GM13976 (cell line): ENCODE measurements around the gene ARHGEF17.

ENCODE experiments used
- DNase-seq: peaks from one replicate; pipeline ENCODE4 v3.0.0; 2012; ENCODE audit warnings: low spot score
- in situ Hi-C: fragments of 300-500 bp; cut with MboI; formaldehyde crosslinking; loops from one replicate; pipeline ENCODE4 v1.12.0; 2022; ENCODE audit warnings: low sequenced_read_pairs, mixed read lengths, inconsistent platforms; ENCODE audit not compliant: unreplicated experiment
- TF ChIP-seq, protein P1 (sequence below): IDR thresholded peaks from 2 replicates; pipeline ENCODE4 v1.5.1; 2012; ENCODE audit warnings: borderline replicate concordance, mild to moderate bottlenecking; ENCODE audit not compliant: insufficient read depth; ENCODE audit errors: extremely low read depth, missing control alignments, control extremely low read depth

The ARHGEF17 gene

DNA sequence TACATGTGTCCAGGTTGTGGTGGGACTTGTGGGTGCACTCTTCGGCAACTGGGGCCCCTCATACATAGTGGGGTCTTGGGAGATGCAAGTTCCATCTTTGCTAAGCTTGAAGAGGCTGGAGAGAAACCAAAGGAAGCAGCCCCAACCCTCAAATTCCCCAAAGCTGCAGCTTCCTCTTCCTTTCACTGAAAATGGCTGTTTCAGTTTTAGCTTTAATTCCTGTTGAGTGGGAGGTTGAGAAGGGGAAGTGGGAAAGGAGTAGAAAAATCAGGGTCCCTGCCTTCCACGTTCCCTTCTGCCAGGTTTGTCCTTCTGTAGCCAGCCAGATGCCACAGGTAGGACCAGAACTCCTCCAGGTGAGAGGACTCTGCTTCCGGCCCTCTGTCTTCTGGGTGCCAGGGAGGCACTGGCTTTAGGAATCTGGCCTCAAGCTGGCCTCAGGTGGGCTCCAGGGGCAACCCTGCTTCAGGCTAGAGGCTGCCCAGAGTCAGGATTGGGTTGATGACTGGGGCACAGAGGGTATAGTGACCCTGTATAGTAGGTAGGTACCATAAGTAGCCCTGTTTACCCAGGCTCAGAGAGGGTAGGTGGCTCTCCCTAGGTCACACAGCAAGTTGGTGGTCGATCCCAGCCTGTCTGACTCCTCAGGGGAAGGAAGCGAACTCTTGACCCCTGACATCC lies 19.7 kb upstream of the ARHGEF17 start:
- in situ Hi-C loops = no loop called here
- no peak for DNase-seq
- TF ChIP-seq, protein P1, sequence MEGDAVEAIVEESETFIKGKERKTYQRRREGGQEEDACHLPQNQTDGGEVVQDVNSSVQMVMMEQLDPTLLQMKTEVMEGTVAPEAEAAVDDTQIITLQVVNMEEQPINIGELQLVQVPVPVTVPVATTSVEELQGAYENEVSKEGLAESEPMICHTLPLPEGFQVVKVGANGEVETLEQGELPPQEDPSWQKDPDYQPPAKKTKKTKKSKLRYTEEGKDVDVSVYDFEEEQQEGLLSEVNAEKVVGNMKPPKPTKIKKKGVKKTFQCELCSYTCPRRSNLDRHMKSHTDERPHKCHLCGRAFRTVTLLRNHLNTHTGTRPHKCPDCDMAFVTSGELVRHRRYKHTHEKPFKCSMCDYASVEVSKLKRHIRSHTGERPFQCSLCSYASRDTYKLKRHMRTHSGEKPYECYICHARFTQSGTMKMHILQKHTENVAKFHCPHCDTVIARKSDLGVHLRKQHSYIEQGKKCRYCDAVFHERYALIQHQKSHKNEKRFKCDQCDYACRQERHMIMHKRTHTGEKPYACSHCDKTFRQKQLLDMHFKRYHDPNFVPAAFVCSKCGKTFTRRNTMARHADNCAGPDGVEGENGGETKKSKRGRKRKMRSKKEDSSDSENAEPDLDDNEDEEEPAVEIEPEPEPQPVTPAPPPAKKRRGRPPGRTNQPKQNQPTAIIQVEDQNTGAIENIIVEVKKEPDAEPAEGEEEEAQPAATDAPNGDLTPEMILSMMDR = no peak

DNA sequence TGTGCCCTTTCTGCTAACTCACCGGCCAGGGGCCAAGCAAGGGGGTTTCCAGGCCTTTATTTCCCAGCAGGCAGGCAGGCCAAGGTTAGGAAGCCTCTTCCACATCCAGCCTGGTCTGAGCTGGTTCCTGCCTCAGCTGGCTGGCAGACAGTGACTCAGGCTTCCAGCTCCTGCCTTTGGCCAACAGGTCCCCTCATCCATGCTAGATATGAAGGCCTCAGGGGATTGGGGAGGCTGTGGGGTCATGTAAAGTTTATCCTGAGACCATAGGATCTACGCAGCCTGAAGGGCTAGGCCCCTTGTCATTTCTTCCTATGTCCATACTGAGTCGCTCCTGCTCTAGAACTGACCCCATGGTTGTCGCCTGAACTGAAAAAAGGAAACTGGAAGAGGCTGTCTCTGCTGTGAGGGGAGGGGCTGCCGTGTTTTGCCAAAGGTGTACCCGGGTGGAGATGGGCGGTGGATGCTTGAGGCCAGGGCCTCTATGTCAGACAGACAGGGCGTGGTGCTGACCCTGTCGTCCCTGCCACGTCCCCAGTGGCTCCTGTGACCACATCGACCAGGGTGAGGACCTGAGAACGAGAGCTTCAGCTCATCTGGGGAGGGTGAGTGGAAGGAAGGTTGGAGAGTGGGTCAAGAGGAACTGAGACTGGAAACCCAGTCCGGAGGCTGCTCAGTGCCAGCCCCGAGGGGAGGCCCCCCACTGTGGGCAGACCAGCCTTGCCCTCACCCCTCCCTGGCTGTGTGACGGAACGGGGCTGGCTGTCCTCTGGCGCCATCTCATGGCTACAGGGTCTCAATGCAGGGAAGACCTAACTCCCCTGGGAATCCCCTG lies 19.0 kb upstream of the ARHGEF17 start:
- TF ChIP-seq, protein P1 = peak; percentile 98
- in situ Hi-C loops = no loop called here
- peak; percentile 89 for DNase-seq

DNA sequence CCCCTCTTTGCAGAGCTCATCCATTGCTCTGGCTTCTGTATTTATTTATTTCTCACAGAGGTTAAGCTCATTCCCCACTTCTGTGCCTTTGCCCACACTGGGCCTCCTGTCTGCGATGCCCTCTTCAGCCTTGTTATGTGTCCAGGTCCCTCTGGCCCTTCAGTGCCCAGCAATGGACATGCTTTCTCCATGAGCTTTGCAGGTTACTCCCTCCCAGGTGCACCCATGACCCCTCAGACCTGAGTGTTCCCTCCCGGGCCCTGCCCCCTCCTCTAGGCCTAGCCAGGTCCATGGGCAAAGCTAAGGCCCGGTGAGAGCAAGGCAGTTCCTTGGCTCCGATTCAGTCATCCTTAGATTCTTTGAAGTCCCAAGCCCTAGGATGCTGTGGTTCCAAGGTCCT lies 17.5 kb upstream of the ARHGEF17 start:
- in situ Hi-C loops = no loop called here
- no peak for DNase-seq
- TF ChIP-seq, protein P1 = no peak

DNA sequence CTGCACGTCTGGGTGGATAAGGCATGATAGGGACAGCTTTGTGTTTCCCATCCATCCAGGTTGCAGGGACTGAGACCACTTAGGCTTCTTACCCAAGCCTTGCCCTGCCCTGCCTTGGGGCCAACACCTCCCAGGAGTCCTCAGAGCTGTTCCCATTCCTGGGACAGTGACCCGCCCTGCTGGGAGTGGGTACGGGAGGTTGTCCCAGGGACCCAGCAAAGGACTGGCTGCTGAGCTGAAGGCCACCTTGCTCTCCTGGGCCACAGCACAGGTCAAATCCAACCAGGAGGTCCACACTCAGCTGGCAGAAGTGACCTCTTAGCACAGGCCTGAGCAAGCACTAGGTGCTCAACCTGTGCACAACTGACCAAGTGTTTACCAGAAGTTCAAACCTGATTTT lies 16.9 kb upstream of the ARHGEF17 start:
- DNase-seq = no peak
- in situ Hi-C loops = no loop called here
- TF ChIP-seq, protein P1 = no peak

DNA sequence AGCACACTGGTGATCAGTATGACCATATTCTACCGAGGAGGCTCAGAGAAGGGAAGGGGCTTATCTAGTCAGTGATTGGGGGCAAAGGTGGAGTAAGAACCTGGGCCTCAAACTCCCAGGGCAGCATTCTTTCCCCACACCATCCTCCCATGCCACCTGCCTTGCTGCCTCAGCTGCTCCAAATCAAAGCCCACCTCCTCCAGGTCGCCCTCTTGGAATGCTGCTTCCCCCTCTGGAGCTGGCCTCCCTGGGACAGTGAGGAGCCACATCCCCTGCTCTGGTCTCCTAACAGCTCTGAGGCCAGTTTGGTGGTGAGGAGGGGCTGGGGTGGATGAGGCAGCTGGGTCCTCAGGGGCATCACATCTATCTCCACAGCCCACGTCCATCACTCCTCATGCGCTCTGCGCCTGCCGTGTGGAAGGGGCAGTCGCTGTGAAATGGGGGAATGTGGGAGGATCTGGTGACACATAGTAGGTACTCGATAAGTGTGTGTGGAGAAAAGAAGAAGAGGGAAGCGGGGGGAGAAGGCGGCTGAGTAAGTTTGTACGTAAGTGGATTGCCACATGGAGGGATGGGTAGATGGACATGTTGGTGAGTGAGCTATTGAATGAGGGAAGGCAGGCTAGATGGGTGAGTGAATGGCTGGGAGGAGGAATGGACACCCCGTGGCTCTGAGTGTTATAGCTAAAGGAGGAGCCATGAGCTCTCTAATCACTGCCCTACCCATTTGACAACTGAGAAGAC lies 16.1 kb upstream of the ARHGEF17 start:
- DNase-seq = no peak
- in situ Hi-C loops = no loop called here
- TF ChIP-seq, protein P1 = no peak

DNA sequence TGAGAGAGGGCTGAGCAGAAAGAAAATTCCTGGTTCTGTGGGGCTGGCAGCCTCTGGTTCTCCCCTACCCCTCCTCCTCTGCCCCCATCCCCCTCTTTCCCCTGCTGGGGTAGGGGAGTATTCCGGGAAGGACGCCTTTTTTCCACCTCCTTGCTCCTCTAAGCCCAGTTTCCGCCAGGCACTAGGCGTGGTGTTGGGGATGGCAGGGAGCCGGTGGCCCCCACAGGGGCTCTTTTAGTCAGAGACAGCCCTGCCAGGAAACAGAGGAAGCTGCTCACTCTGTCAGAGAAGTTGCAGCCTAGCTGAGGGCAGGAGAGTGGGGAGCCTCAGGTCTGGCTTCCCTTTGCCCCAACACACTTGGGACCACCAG lies 15.6 kb upstream of the ARHGEF17 start:
- TF ChIP-seq, protein P1 = no peak
- no peak for DNase-seq
- in situ Hi-C loops = no loop called here
